Parathyroid adenoma (tissue), 2 donors: ENCODE results near the gene GBP1.

ENCODE experiments used
- H2AFZ ChIP-seq: fragments of 300-600 bp; sonication (generic); one replicate; pipeline ENCODE4 v1.7.0; 2017; ENCODE audit warnings: antibody characterized with exemption, mild to moderate bottlenecking
- H3K27ac ChIP-seq: fragments of 300-600 bp; sonication (generic); one replicate; pipeline ENCODE4 v1.7.0; 2017
- H3K27me3 ChIP-seq: fragments of 300-600 bp; sonication (generic); one replicate; pipeline ENCODE4 v1.7.0; 2017; ENCODE audit warnings: low read length; ENCODE audit not compliant: control insufficient read depth, insufficient read depth
- H3K36me3 ChIP-seq: fragments of 300-600 bp; sonication (generic); one replicate; pipeline ENCODE4 v1.7.0; 2017; ENCODE audit warnings: low read length; ENCODE audit not compliant: control insufficient read depth, insufficient read depth
- H3K4me1 ChIP-seq: fragments of 300-600 bp; sonication (generic); one replicate; pipeline ENCODE4 v1.7.0; 2017; ENCODE audit warnings: control low read depth
- H3K4me2 ChIP-seq: fragments of 300-600 bp; sonication (generic); one replicate; pipeline ENCODE4 v1.7.0; 2017; ENCODE audit warnings: low read length
- H3K4me3 ChIP-seq: fragments of 300-600 bp; sonication (generic); one replicate; pipeline ENCODE4 v1.7.0; 2017; ENCODE audit warnings: low read depth, low read length
- H3K79me2 ChIP-seq: fragments of 300-600 bp; sonication (generic); one replicate; pipeline ENCODE4 v1.7.0; 2017; ENCODE audit warnings: control low read depth
- H3K9ac ChIP-seq: fragments of 300-600 bp; sonication (generic); one replicate; pipeline ENCODE4 v1.7.0; 2017; ENCODE audit warnings: mild to moderate bottlenecking
- H3K9me3 ChIP-seq: fragments of 300-600 bp; sonication (generic); one replicate; pipeline ENCODE4 v1.7.0; 2017; ENCODE audit warnings: low read length; ENCODE audit not compliant: control insufficient read depth
- TF ChIP-seq, protein P1 (sequence below): fragments of 300-600 bp; sonication (generic); IDR thresholded peaks from one replicate; pipeline ENCODE4 v1.7.0; 2017; ENCODE audit warnings: antibody characterized with exemption, mild to moderate bottlenecking
- donor health status: primary hyperparathyroidism.

GBP1 gene

DNA sequence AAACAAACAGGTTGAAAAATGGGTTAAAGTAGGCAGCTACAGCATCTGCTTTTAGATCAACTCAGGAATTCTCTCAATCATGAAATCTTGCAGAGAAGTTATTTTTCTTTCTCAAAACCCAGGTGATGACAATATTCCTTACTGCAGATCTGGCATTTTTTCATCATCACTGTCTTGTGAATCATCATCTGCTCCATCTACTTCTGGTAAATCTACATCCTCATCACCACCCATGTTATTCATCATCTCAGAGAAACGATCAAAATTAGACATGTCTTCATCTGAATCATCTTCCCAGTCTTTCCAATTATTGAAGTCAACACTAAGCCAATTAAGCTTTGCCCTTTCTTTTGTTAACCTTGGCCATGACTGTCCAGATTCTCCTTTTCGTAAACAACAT is 39.1 kb upstream of the GBP1 start:
- H3K27ac ChIP-seq: no peak overlapping the region
- H3K36me3 ChIP-seq: no peaks in the 10 kb centered on the region
- TF ChIP-seq, protein P1, sequence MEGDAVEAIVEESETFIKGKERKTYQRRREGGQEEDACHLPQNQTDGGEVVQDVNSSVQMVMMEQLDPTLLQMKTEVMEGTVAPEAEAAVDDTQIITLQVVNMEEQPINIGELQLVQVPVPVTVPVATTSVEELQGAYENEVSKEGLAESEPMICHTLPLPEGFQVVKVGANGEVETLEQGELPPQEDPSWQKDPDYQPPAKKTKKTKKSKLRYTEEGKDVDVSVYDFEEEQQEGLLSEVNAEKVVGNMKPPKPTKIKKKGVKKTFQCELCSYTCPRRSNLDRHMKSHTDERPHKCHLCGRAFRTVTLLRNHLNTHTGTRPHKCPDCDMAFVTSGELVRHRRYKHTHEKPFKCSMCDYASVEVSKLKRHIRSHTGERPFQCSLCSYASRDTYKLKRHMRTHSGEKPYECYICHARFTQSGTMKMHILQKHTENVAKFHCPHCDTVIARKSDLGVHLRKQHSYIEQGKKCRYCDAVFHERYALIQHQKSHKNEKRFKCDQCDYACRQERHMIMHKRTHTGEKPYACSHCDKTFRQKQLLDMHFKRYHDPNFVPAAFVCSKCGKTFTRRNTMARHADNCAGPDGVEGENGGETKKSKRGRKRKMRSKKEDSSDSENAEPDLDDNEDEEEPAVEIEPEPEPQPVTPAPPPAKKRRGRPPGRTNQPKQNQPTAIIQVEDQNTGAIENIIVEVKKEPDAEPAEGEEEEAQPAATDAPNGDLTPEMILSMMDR: no peak
- no peaks in the 10 kb centered on the region for H3K9me3 ChIP-seq
- H3K27me3 ChIP-seq: no peaks in the 10 kb centered on the region
- no peaks in the 10 kb centered on the region for H3K79me2 ChIP-seq
- no peak overlapping the region for H2AFZ ChIP-seq
- no peak overlapping the region for H3K4me3 ChIP-seq
- no peaks in the 10 kb centered on the region for H3K4me1 ChIP-seq
- no peak overlapping the region for H3K9ac ChIP-seq
- H3K4me2 ChIP-seq: no peak overlapping the region

DNA sequence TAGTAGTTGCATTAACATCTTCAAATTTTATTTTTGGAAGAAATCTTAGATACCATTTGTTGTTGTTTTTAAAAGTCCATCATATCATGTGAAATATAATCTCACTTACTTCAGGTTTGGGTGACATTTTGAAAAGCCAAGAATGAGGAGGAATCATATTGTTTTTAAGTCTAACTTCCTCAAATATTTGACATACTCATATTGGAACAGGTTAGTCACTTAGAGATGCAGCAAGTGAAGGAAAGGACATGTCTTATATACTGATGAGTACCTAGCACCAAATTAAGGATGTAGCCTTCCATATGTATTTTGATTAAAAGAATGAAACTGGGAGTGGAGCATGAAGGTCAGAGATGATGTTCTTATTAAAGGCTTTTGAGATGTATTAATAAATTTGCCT is 37.0 kb upstream of the GBP1 start:
- H3K27ac ChIP-seq: no peak overlapping the region
- no peak overlapping the region for H3K4me2 ChIP-seq
- no peaks in the 10 kb centered on the region for H3K9me3 ChIP-seq
- no peaks in the 10 kb centered on the region for H3K79me2 ChIP-seq
- H2AFZ ChIP-seq: no peak overlapping the region
- no peak overlapping the region for H3K9ac ChIP-seq
- H3K36me3 ChIP-seq: no peaks in the 10 kb centered on the region
- H3K4me3 ChIP-seq: no peak overlapping the region
- TF ChIP-seq, protein P1: no peak
- no peaks in the 10 kb centered on the region for H3K4me1 ChIP-seq
- H3K27me3 ChIP-seq: no peaks in the 10 kb centered on the region

DNA sequence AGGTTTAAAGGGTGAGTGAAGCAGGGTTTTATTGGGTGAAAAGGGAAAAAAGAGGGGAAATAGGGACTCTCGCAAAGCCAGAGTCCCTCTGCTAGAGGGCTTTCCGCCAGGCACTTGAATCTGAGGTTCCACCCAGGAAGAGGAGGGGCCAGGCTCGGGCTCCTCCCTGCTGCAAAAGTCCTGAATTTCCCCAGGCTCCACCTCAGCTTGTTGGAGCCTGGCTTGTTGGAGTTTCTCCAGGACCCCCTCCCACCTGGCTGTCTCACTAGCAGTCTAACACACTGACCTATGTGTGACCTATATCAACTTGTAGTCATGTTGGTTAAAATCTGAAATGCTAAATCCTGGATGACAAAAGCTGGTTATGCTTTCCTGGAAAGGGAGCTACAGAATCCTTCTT is 35.4 kb upstream of the GBP1 start:
- Histone ChIP-seq H3K27me3 (no peaks in the 10 kb centered on the region), H3K4me2 (no peak overlapping the region), H3K4me1 (no peaks in the 10 kb centered on the region), H3K9ac (no peak overlapping the region), H3K79me2 (no peaks in the 10 kb centered on the region), H3K27ac (no peak overlapping the region), H3K4me3 (no peak overlapping the region), H3K9me3 (no peaks in the 10 kb centered on the region), H3K36me3 (no peaks in the 10 kb centered on the region), H2AFZ (no peak overlapping the region)
- TF ChIP-seq, protein P1: no peak

DNA sequence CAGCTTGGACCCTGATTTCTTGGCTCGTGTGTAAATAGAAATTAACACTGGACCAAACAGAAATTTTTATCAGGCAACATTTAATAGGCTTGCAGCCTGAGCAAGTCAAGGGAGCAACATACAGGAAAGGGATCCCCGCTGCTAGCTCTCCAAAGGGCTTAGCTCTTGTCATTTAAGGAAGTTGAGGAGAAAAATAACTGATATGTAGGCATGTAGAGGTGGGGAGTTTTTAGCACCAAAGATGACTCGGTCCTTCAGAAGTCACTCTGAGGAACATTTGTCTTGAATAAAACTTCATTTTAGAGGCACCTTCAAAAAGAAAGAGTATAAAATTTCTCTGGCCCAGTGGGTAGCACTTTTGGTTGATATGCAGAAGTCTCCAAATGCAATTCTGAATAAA is 33.8 kb upstream of the GBP1 start:
- Histone ChIP-seq H3K4me2 (no peak overlapping the region), H3K9me3 (no peaks in the 10 kb centered on the region), H2AFZ (no peak overlapping the region), H3K4me1 (no peaks in the 10 kb centered on the region), H3K79me2 (no peaks in the 10 kb centered on the region), H3K4me3 (no peak overlapping the region), H3K9ac (no peak overlapping the region), H3K27me3 (no peaks in the 10 kb centered on the region), H3K27ac (no peak overlapping the region), H3K36me3 (no peaks in the 10 kb centered on the region)
- TF ChIP-seq, protein P1: no peak

DNA sequence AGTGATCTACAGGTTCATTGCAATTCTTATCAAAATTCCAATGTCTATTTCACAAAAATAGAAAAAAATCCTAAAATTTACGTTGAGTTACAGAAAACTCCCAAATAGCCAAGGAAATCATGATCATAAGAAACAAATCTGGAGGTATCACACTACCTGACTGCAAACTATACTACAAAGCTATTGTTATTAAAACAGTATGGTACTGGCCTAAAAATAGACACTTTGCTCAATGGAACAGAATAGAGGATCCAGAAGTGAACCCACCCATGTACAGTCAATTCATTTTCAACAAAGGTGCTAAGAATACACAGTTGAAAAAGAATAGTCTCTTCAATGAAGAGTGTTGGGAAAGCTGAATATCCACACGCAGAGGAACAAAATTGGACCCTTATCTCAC is 30.7 kb upstream of the GBP1 start:
- no peaks in the 10 kb centered on the region for H3K36me3 ChIP-seq
- no peaks in the 10 kb centered on the region for H3K79me2 ChIP-seq
- TF ChIP-seq, protein P1: no peak
- no peak overlapping the region for H3K4me3 ChIP-seq
- H3K27ac ChIP-seq: no peak overlapping the region
- no peaks in the 10 kb centered on the region for H3K4me1 ChIP-seq
- no peaks in the 10 kb centered on the region for H3K9me3 ChIP-seq
- H2AFZ ChIP-seq: no peak overlapping the region
- H3K9ac ChIP-seq: no peak overlapping the region
- no peak overlapping the region for H3K4me2 ChIP-seq
- no peaks in the 10 kb centered on the region for H3K27me3 ChIP-seq
